Measurements from ENCODE around the gene TRAP1. TPM values are rescaled to one million over a fixed set of nuclear protein-coding genes. Genes with fewer than 3 reads are reported as not detected.
"Not testable (repeated sequence)": the region's sequence is repeated elsewhere in the genome, so short reads cannot be mapped to it uniquely, and the experiment has no call there.

The TRAP1 gene
- polyA plus RNA-seq, 6 donors from 2014 or later = 31.2 to 54.4 (median 39.8) TPM

- Mint-ChIP-seq H3K4me3 (no peak overlapping the region), H3K36me3 (peaks cover 0 to 4% of the 10 kb centered on the region in 2 donors), H3K9me3 (no peaks in the 10 kb centered on the region), H3K27ac (no peak overlapping the region), H3K4me1 (no peaks in the 10 kb centered on the region), H3K27me3 (no peaks in the 10 kb centered on the region)
- ATAC-seq (ENCODE audit: low read depth in 2 of 2) (no peak), DNase-seq (no peak)
These were observed 44.7 kb downstream of the TRAP1 start for GRCh38 chr16:3672571-3673041.

- Mint-ChIP-seq H3K4me3 (no peak overlapping the region), H3K27ac (no peak overlapping the region), H3K27me3 (no peaks in the 10 kb centered on the region), H3K36me3 (no peaks in the 10 kb centered on the region), H3K4me1 (no peaks in the 10 kb centered on the region), H3K9me3 (no peaks in the 10 kb centered on the region)
- DNase-seq (no peak), ATAC-seq (ENCODE audit: low read depth in 2 of 2) (no peak)
These were observed 45.9 kb downstream of the TRAP1 start for GRCh38 chr16:3671424-3671823.

- no peak overlapping the region for H3K4me3 Mint-ChIP-seq
- ATAC-seq (ENCODE audit: low read depth in 2 of 2) (no peak), DNase-seq (no peak)
- no peaks in the 10 kb centered on the region for H3K27me3 Mint-ChIP-seq
- H3K27ac Mint-ChIP-seq = no peak overlapping the region
- no peaks in the 10 kb centered on the region for H3K4me1 Mint-ChIP-seq
- no peaks in the 10 kb centered on the region for H3K9me3 Mint-ChIP-seq
- H3K36me3 Mint-ChIP-seq = no peaks in the 10 kb centered on the region
These were observed 46.6 kb downstream of the TRAP1 start for GRCh38 chr16:3670711-3671110.

- no peak overlapping the region for H3K27ac Mint-ChIP-seq
- no peaks in the 10 kb centered on the region for H3K4me1 Mint-ChIP-seq
- H3K4me3 Mint-ChIP-seq = no peak overlapping the region
- no peaks in the 10 kb centered on the region for H3K36me3 Mint-ChIP-seq
- H3K9me3 Mint-ChIP-seq = no peaks in the 10 kb centered on the region
- no peaks in the 10 kb centered on the region for H3K27me3 Mint-ChIP-seq
- no peak for DNase-seq
- ATAC-seq (ENCODE audit: low read depth in 2 of 2) = no peak
These were observed 48.2 kb downstream of the TRAP1 start for GRCh38 chr16:3669082-3669481.

GRCh38 chr16:3668626-3669025 is 48.7 kb downstream of the TRAP1 start:
- Mint-ChIP-seq H3K4me1 (no peaks in the 10 kb centered on the region), H3K27ac (no peak overlapping the region)

GRCh38 chr16:3665508-3665907 is 51.8 kb downstream of the TRAP1 start:
- Mint-ChIP-seq H3K4me1 (no peaks in the 10 kb centered on the region), H3K36me3 (peaks cover 5 to 6% of the 10 kb centered on the region in 2 donors), H3K27ac (peak overlapping the region in 2 of 6 donors; percentile 7 to 18), H3K4me3 (no peak overlapping the region), H3K27me3 (no peaks in the 10 kb centered on the region), H3K9me3 (no peaks in the 10 kb centered on the region)
- ATAC-seq (ENCODE audit: low read depth in 2 of 2) (no peak), DNase-seq (no peak)

More at GRCh38 chr16:3668626-3669025, 48.7 kb downstream of the TRAP1 start:
- no peak overlapping the region for H3K4me3 Mint-ChIP-seq
- H3K9me3 Mint-ChIP-seq = no peaks in the 10 kb centered on the region
- ATAC-seq (ENCODE audit: low read depth in 2 of 2) (no peak), DNase-seq (no peak)
- no peaks in the 10 kb centered on the region for H3K27me3 Mint-ChIP-seq
- H3K36me3 Mint-ChIP-seq = no peaks in the 10 kb centered on the region

- peak overlapping the region in 2 of 6 donors; percentile 60 to 90 for H3K27ac Mint-ChIP-seq
- DNase-seq (no peak), ATAC-seq (ENCODE audit: low read depth in 2 of 2) (no peak)
- no peaks in the 10 kb centered on the region for H3K27me3 Mint-ChIP-seq
- H3K36me3 Mint-ChIP-seq = peaks cover 5 to 6% of the 10 kb centered on the region in 2 donors
- no peaks in the 10 kb centered on the region for H3K4me1 Mint-ChIP-seq
- H3K4me3 Mint-ChIP-seq = peak overlapping the region in 1 of 8 donors; percentile 22
- H3K9me3 Mint-ChIP-seq = no peaks in the 10 kb centered on the region
These were observed 53.0 kb downstream of the TRAP1 start for GRCh38 chr16:3664187-3664896.

GRCh38 chr16:3662601-3663000 is 54.7 kb downstream of the TRAP1 start:
- H3K9me3 Mint-ChIP-seq = no peaks in the 10 kb centered on the region
- ATAC-seq (ENCODE audit: low read depth in 2 of 2) (no peak), DNase-seq (no peak)
- no peaks in the 10 kb centered on the region for H3K27me3 Mint-ChIP-seq
- H3K4me1 Mint-ChIP-seq = no peaks in the 10 kb centered on the region
- H3K36me3 Mint-ChIP-seq = peaks cover 5 to 6% of the 10 kb centered on the region in 2 donors
- peak overlapping the region in 1 of 8 donors; percentile 15 for H3K4me3 Mint-ChIP-seq
- peak overlapping the region in 1 of 6 donors; percentile 65 for H3K27ac Mint-ChIP-seq

GRCh38 chr16:3661922-3662321 is 55.4 kb downstream of the TRAP1 start:
- Mint-ChIP-seq H3K27ac (no peak overlapping the region), H3K4me1 (no peaks in the 10 kb centered on the region), H3K27me3 (no peaks in the 10 kb centered on the region), H3K36me3 (peaks cover 5 to 6% of the 10 kb centered on the region in 2 donors), H3K4me3 (no peak overlapping the region), H3K9me3 (no peaks in the 10 kb centered on the region)
- DNase-seq (no peak), ATAC-seq (ENCODE audit: low read depth in 2 of 2) (no peak)

GRCh38 chr16:3661311-3661710 is 56.0 kb downstream of the TRAP1 start:
- H3K4me1 Mint-ChIP-seq = no peaks in the 10 kb centered on the region
- no peaks in the 10 kb centered on the region for H3K27me3 Mint-ChIP-seq
- H3K4me3 Mint-ChIP-seq = no peak overlapping the region
- DNase-seq (no peak), ATAC-seq (ENCODE audit: low read depth in 2 of 2) (no peak)
- H3K27ac Mint-ChIP-seq = peak overlapping the region in 2 of 6 donors; percentile 4 to 75
- peaks cover 5 to 6% of the 10 kb centered on the region in 2 donors for H3K36me3 Mint-ChIP-seq
- H3K9me3 Mint-ChIP-seq = no peaks in the 10 kb centered on the region

GRCh38 chr16:3659251-3659650 is 58.1 kb downstream of the TRAP1 start:
- ATAC-seq (ENCODE audit: low read depth in 2 of 2) = no peak
- Mint-ChIP-seq H3K4me3 (no peak overlapping the region), H3K27me3 (no peaks in the 10 kb centered on the region), H3K36me3 (peaks cover 5 to 6% of the 10 kb centered on the region in 2 donors), H3K4me1 (peaks cover 0 to 2% (median under 1%) of the 10 kb centered on the region in 3 donors), H3K9me3 (no peaks in the 10 kb centered on the region), H3K27ac (peak overlapping the region in 1 of 6 donors; percentile 11)
- no peak for DNase-seq

- H3K27ac Mint-ChIP-seq = peak overlapping the region in 1 of 6 donors; percentile 10
- ATAC-seq (ENCODE audit: low read depth in 2 of 2) (no peak), DNase-seq (no peak)
- no peaks in the 10 kb centered on the region for H3K27me3 Mint-ChIP-seq
- H3K4me1 Mint-ChIP-seq = peaks cover 0 to 6% (median 5%) of the 10 kb centered on the region in 3 donors
- no peaks in the 10 kb centered on the region for H3K9me3 Mint-ChIP-seq
- peak overlapping the region in 1 of 8 donors; percentile 71 for H3K4me3 Mint-ChIP-seq
- H3K36me3 Mint-ChIP-seq = peaks cover 0 to 5% of the 10 kb centered on the region in 2 donors
These were observed 60.5 kb downstream of the TRAP1 start for GRCh38 chr16:3656491-3657468.

GRCh38 chr16:3656160-3656490 is 61.2 kb downstream of the TRAP1 start:
- not testable (repeated sequence) for H3K4me3 Mint-ChIP-seq; H3K36me3 Mint-ChIP-seq; H3K4me1 Mint-ChIP-seq; DNase-seq; H3K27me3 Mint-ChIP-seq; ATAC-seq (ENCODE audit: low read depth in 2 of 2); H3K9me3 Mint-ChIP-seq
- H3K27ac Mint-ChIP-seq = peak overlapping the region in 1 of 6 donors; percentile 10
